Measurements from ENCODE around the gene CALY.
A peak's percentile ranks its signal among the peaks of the same experiment; 100 is the strongest.
"Not testable (repeated sequence)": the region's sequence is repeated elsewhere in the genome, so short reads cannot be mapped to it uniquely, and the experiment has no call there.

The CALY gene

GRCh38 chr10:133336577-133337369, at the start of gene CALY:
TSS of gene CALY (minus strand) at chr10:133336896. CDS start at chr10:133328989, 7,907 bp downstream.
- DNase-seq (ENCODE audit: low read depth) = no peak
- H3K4me3 ChIP-seq (ENCODE audit: low read depth, low read length) = peak within 1 kb of the TSS; percentile 45

- H3K4me3 ChIP-seq (ENCODE audit: low read depth, low read length) = no peak overlapping the region
- DNase-seq (ENCODE audit: low read depth) = no peak
These were observed 48.5 kb upstream of the CALY start for GRCh38 chr10:133385214-133385613.

- no peak overlapping the region for H3K4me3 ChIP-seq (ENCODE audit: low read depth, low read length)
- no peak for DNase-seq (ENCODE audit: low read depth)
These were observed 47.4 kb upstream of the CALY start for GRCh38 chr10:133384071-133384470.

- DNase-seq (ENCODE audit: low read depth) = no peak
- H3K4me3 ChIP-seq (ENCODE audit: low read depth, low read length) = no peak overlapping the region
These were observed 46.9 kb upstream of the CALY start for GRCh38 chr10:133383551-133383950.

GRCh38 chr10:133381036-133381435, 44.3 kb upstream of the CALY start:
- H3K4me3 ChIP-seq (ENCODE audit: low read depth, low read length) = no peak overlapping the region
- DNase-seq (ENCODE audit: low read depth) = no peak

GRCh38 chr10:133379801-133380666, 43.3 kb upstream of the CALY start:
- H3K4me3 ChIP-seq (ENCODE audit: low read depth, low read length) = peak overlapping the region; percentile 60
- no peak for DNase-seq (ENCODE audit: low read depth)

- H3K4me3 ChIP-seq (ENCODE audit: low read depth, low read length) = peak within 1 kb of the TSS; percentile 79
- DNase-seq (ENCODE audit: low read depth) = no peak
These were observed 42.6 kb upstream of the CALY start, which contains the start of gene PAOX for GRCh38 chr10:133379152-133379800. TSS of gene PAOX (plus strand) at chr10:133379262. CDS start at chr10:133379317, 55 bp downstream.

- no peak for DNase-seq (ENCODE audit: low read depth)
- H3K4me3 ChIP-seq (ENCODE audit: low read depth, low read length) = peak overlapping the region; percentile 79
These were observed 41.8 kb upstream of the CALY start for GRCh38 chr10:133378251-133379096.

- H3K4me3 ChIP-seq (ENCODE audit: low read depth, low read length) = peak overlapping the region; percentile 79
- no peak for DNase-seq (ENCODE audit: low read depth)
These were observed 41.1 kb upstream of the CALY start for GRCh38 chr10:133377818-133378250.

- no peak for DNase-seq (ENCODE audit: low read depth)
- H3K4me3 ChIP-seq (ENCODE audit: low read depth, low read length) = no peak overlapping the region
These were observed 40.5 kb upstream of the CALY start for GRCh38 chr10:133377025-133377817.

GRCh38 chr10:133376183-133376582, 39.5 kb upstream of the CALY start:
- not testable (repeated sequence) for DNase-seq (ENCODE audit: low read depth); H3K4me3 ChIP-seq (ENCODE audit: low read depth, low read length)

GRCh38 chr10:133375357-133376115, 38.8 kb upstream of the CALY start:
- DNase-seq (ENCODE audit: low read depth) = no peak

GRCh38 chr10:133373174-133374090, 36.7 kb upstream of the CALY start, which contains the start of gene ECHS1:
TSS of gene ECHS1 (minus strand) at chr10:133373354. CDS start at chr10:133373333, 21 bp downstream.
- H3K4me3 ChIP-seq (ENCODE audit: low read depth, low read length) = peak within 1 kb of the TSS; percentile 62
- peak; percentile 62 for DNase-seq (ENCODE audit: low read depth)

More at GRCh38 chr10:133375357-133376115, 38.8 kb upstream of the CALY start:
- no peak overlapping the region for H3K4me3 ChIP-seq (ENCODE audit: low read depth, low read length)

GRCh38 chr10:133372507-133372906, 35.8 kb upstream of the CALY start:
- no peak for DNase-seq (ENCODE audit: low read depth)
- peak overlapping the region; percentile 62 for H3K4me3 ChIP-seq (ENCODE audit: low read depth, low read length)

- H3K4me3 ChIP-seq (ENCODE audit: low read depth, low read length) = no peak overlapping the region
- DNase-seq (ENCODE audit: low read depth) = no peak
These were observed 33.5 kb upstream of the CALY start for GRCh38 chr10:133370030-133370786.

- no peak overlapping the region for H3K4me3 ChIP-seq (ENCODE audit: low read depth, low read length)
- no peak for DNase-seq (ENCODE audit: low read depth)
These were observed 31.5 kb upstream of the CALY start for GRCh38 chr10:133368153-133368552.
